Stimulated activated CD4-positive, alpha-beta T cell treated with anti-CD3 and anti-CD28 coated beads, TNF-alpha, amount 100 ng/mL, for 4 hours (primary cell): ENCODE measurements around the gene ETHE1.
A peak's percentile ranks its signal among the peaks of the same experiment; 100 is the strongest.

Experiments
- DNase-seq, 3 experiments: peaks; one replicate each; pipeline ENCODE4 v3.0.0-alpha.2; 2020; ENCODE audit warnings: low read depth in 3 of 3

Gene ETHE1

DNA sequence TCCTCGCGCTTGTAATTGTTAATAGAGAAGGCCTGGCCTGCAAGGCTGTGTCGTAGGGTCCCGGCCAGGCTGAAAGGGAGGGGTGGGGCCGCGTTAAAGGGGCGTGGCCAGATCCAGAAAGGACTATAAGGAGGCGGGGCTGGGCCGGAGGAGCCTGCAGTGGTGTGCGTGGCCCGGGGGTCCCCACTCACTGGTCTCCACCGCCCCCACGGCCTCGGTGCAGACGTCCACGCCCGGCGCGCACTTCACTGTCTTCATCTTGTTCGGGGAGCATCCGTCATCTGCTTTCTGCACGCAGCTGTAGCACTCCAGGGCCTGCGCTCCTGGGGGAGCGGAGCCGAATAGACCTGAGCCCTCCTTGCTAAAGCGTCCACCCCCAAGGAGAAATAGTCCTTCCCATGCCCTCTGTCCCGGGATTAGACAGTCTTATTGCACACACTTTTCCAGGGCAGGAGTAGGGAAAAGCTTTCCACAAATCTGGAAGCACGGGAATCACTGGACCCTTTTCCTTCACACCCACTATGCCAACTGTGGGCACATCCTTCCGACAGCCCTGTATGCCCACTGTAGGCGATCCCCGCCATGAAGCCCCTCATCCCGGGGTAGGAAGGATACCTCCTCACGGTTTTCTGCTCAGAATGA, 62.7 kb downstream of the ETHE1 start:
- peak in 2 of 3 experiments; percentile 55 to 65 for DNase-seq

DNA sequence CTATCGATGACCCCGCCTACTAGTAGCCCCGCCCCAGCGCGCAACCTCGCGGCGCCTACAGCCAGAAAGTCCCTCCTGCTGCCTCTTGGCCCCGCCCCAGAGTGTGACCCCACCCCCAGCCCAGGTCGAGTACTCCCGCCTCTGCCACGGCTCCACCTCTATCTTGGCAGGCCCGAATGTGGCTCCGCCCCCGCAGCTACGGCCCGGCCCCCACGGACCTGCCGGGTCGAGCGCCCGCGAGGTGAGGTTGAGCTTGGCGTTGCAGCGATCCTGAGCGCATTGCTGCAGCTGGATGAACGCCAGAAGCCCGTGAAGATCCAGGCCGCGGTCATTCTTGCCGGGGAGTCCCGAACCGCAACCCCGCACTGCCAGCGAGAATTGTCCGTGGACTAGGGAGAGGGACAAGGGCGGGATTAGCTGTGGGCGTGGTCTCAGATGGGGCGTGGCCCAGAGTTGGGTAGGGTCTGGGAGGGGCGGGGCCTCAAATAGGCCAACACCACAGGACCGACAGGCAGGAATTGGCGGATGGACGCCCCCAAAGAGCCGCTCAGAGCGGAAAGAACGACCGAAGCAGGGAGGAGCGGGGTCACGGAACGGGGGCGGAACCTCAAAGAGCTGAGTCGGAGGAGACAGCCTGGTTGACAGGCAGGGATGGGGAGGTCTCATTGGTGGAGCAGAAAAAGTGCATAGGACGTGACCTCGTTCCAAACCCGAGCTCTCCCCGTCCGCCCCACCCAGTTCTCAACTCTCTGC, 63.4 kb downstream of the ETHE1 start:
- peak; percentile 99 to 100 (median 100) for DNase-seq

DNA sequence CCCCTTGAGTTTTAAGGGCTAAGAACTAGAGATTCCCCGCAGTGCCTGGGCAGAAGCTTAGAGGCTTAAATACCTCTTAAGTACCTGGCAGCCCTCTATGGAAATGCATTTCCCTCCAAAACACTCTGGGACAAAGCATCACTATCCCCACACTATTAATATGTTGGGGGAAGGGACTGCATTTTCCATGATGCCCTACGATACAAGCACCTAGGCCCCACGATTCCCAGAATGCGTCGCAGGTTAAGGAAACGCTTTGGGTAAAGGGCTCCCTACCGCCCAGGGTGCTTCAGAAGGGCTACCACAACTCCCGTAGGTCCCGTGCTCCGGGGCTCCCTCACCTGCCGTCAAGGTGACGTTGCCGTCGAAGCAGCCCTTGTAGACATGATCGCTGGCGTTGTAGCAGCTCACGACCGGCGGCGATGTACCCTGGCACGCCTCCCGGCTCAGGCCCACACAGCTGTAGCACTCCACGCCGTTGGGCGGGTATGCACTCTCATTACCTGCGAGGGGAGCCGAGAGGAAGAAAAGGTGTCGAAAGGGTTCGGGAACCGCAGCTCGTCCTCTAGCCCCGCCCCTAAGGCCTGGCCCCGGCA, 64.1 kb downstream of the ETHE1 start:
- no peak for DNase-seq

DNA sequence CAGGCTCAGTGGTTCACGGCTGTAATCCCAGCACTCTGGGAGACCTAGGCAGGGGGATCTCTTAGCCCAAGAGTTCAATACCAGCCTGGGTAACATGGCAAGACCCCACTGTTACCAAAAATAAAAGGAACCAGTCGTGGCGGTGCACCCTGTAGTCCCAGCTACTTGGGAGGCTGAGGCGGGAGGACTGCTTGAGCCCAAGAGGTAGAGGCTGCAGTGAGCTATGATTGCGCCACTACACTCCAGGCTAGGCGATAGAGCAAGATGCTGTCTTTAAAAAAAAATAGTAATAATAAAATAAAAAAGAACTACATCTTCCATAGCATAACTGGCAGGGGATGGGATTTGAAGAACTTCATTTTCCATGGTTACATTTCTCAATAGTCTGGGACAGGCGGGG, 64.6 kb downstream of the ETHE1 start:
- DNase-seq: no peak

DNA sequence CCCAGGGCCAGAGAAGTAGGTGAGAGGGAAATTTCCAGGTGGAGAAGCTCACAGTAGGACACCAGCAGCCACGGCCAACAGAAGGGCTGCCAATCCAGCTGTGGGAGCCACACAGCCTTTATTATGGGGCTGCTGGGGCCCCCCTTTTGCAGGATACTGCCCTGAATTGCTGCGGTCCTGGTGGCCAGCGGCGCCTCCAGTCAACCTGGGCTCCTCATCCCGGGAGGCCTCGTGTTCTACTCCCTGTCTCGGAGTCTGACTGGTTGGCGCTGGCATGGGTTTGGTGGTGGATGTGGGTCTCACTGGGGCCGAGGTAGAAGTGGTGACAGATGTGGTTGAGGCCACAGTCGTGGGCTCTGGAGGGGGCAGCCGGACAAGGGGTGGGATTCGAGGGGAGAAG, 65.7 kb downstream of the ETHE1 start:
- DNase-seq: no peak

DNA sequence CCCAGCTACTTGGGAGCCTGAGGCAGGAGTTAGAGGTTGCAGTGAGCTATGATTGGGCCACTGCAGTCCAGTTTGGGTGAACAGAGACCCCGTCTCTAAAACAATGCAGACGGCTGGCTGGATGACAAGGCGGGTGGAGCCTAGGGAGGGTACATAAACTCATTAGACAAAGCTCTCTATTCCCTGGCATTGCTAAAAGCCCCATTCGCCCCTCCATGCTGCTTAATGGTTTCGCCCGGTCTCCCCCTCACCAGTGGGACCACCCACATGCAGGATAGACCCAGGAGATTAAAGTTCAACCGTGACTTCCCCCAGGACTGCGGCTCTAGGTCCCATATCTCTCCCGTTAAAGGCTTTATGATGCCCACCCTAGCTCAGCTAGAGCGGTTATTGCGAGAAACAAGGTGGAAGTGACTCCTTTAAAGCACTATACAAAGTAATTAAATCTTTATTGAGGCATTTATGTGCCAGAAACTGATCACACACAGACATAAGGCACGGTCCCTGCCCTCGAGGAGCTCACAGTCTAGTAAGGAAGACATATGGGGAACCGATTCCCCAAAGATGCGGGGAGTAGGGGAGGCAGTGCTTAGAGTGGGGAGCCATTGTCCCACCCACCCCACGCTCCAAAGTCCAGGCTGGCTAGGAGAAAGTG, 66.5 kb downstream of the ETHE1 start:
- DNase-seq: no peak

DNA sequence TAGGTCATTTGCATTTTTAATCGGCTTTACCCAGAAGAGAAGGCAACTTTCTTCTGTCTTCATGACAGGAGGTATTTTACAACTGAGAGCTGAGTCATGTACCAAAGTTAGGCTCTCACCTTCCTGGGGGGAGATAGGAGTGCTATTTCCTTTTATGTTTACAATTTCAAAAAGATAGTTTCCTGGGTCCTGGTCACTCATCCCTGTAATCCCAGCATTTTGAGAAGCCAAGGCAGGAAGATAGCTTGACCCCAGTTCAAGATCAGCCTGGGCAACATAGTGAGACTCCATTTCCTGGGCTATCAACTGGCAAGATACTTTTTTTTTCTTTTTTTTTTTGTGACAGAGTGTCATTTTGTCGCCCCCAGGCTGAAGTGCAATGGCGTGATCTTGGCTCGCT, 69.2 kb downstream of the ETHE1 start:
- DNase-seq: no peak
